ENCODE results near the gene CTNNA3.

The CTNNA3 gene

GRCh38 chr10:67549390-67549789, 146.6 kb downstream of the CTNNA3 start:
- Histone ChIP-seq H3K9me2 (replicated peaks; ENCODE audit: low read depth, low read length) (no peaks in the 10 kb centered on the region), H3K9ac (ENCODE audit: low read depth, low read length, poor library complexity, severe bottlenecking) (no peak overlapping the region), H3K4me3 (ENCODE audit: low read length, poor library complexity, severe bottlenecking) (no peak overlapping the region), H3K9me3 (ENCODE audit: insufficient read depth, low read depth, low read length) (no peaks in the 10 kb centered on the region), H3K4me2 (ENCODE audit: low read depth, low read length, poor library complexity, severe bottlenecking) (no peak overlapping the region), H3K79me2 (ENCODE audit: insufficient read depth, low read length) (no peaks in the 10 kb centered on the region), H4K20me1 (ENCODE audit: insufficient read depth, low read length, poor library complexity, severe bottlenecking) (no peaks in the 10 kb centered on the region), H3F3A (ENCODE audit: low read depth) (no peaks in the 10 kb centered on the region), H3K4me1 (ENCODE audit: insufficient read depth, low read length, poor library complexity, severe bottlenecking) (no peaks in the 10 kb centered on the region), H3K36me3 (ENCODE audit: insufficient read depth, low read length) (no peaks in the 10 kb centered on the region), H2AFZ (ENCODE audit: low read length) (no peak overlapping the region), H3K27me3 (ENCODE audit: insufficient read depth, low read length, poor library complexity, severe bottlenecking) (no peaks in the 10 kb centered on the region)
- TF ChIP-seq CTCF (conservative IDR thresholded peaks at IDR 0.05; ENCODE audit: low read length) (no peak), EZH2phosphoT487 (IDR thresholded peaks at IDR 0.05; ENCODE audit: borderline replicate concordance) (no peak)

- Histone ChIP-seq H3F3A (ENCODE audit: low read depth) (no peaks in the 10 kb centered on the region), H3K79me2 (ENCODE audit: insufficient read depth, low read length) (no peaks in the 10 kb centered on the region), H2AFZ (ENCODE audit: low read length) (no peak overlapping the region), H3K9me2 (replicated peaks; ENCODE audit: low read depth, low read length) (no peaks in the 10 kb centered on the region), H3K27me3 (ENCODE audit: insufficient read depth, low read length, poor library complexity, severe bottlenecking) (no peaks in the 10 kb centered on the region), H3K9ac (ENCODE audit: low read depth, low read length, poor library complexity, severe bottlenecking) (no peak overlapping the region), H3K36me3 (ENCODE audit: insufficient read depth, low read length) (no peaks in the 10 kb centered on the region), H3K9me3 (ENCODE audit: insufficient read depth, low read depth, low read length) (no peaks in the 10 kb centered on the region), H4K20me1 (ENCODE audit: insufficient read depth, low read length, poor library complexity, severe bottlenecking) (no peaks in the 10 kb centered on the region), H3K4me1 (ENCODE audit: insufficient read depth, low read length, poor library complexity, severe bottlenecking) (no peaks in the 10 kb centered on the region), H3K4me3 (ENCODE audit: low read length, poor library complexity, severe bottlenecking) (no peak overlapping the region), H3K4me2 (ENCODE audit: low read depth, low read length, poor library complexity, severe bottlenecking) (no peak overlapping the region)
- TF ChIP-seq EZH2phosphoT487 (IDR thresholded peaks at IDR 0.05; ENCODE audit: borderline replicate concordance) (no peak), CTCF (conservative IDR thresholded peaks at IDR 0.05; ENCODE audit: low read length) (no peak)
Measured at GRCh38 chr10:67541411-67541810, 154.6 kb downstream of the CTNNA3 start.

- Histone ChIP-seq H3K27me3 (ENCODE audit: insufficient read depth, low read length, poor library complexity, severe bottlenecking) (no peaks in the 10 kb centered on the region), H3K9me2 (replicated peaks; ENCODE audit: low read depth, low read length) (no peaks in the 10 kb centered on the region), H3K9ac (ENCODE audit: low read depth, low read length, poor library complexity, severe bottlenecking) (no peak overlapping the region), H2AFZ (ENCODE audit: low read length) (no peak overlapping the region), H3K79me2 (ENCODE audit: insufficient read depth, low read length) (no peaks in the 10 kb centered on the region), H3K36me3 (ENCODE audit: insufficient read depth, low read length) (no peaks in the 10 kb centered on the region), H3K9me3 (ENCODE audit: insufficient read depth, low read depth, low read length) (no peaks in the 10 kb centered on the region), H4K20me1 (ENCODE audit: insufficient read depth, low read length, poor library complexity, severe bottlenecking) (no peaks in the 10 kb centered on the region), H3K4me1 (ENCODE audit: insufficient read depth, low read length, poor library complexity, severe bottlenecking) (no peaks in the 10 kb centered on the region), H3K4me2 (ENCODE audit: low read depth, low read length, poor library complexity, severe bottlenecking) (no peak overlapping the region), H3F3A (ENCODE audit: low read depth) (no peaks in the 10 kb centered on the region), H3K4me3 (ENCODE audit: low read length, poor library complexity, severe bottlenecking) (no peak overlapping the region)
- TF ChIP-seq EZH2phosphoT487 (IDR thresholded peaks at IDR 0.05; ENCODE audit: borderline replicate concordance) = no peak
- TF ChIP-seq CTCF (conservative IDR thresholded peaks at IDR 0.05; ENCODE audit: low read length) = no peak
Measured at GRCh38 chr10:67539312-67539711, 156.7 kb downstream of the CTNNA3 start.
